MM.1S (cell line): ENCODE data around the gene LNP1.
A peak's percentile ranks its signal among the peaks of the same experiment; 100 is the strongest.
"Not testable (repeated sequence)": the region's sequence is repeated elsewhere in the genome, so short reads cannot be mapped to it uniquely, and the experiment has no call there.

Experiments
- DNase-seq: peaks from one replicate; pipeline ENCODE4 v3.0.0-alpha.2; 2015
- H2AFZ ChIP-seq: fragments of 300-600 bp; sonication (generic); 2 replicates; pipeline ENCODE4 v1.6.0; 2016; ENCODE audit warnings: antibody characterized with exemption, low read length
- H3F3A ChIP-seq: fragments of 300-600 bp; sonication (generic); 2 replicates; pipeline ENCODE4 v1.6.1; 2016; ENCODE audit warnings: mild to moderate bottlenecking, antibody characterized with exemption, low read length, moderate library complexity, mixed read lengths; ENCODE audit not compliant: insufficient read depth
- H3K27ac ChIP-seq: fragments of 300-600 bp; sonication (generic); 2 replicates; pipeline ENCODE4 v1.5.1; 2016; ENCODE audit warnings: mild to moderate bottlenecking, low read length
- H3K27me3 ChIP-seq: fragments of 300-600 bp; sonication (generic); replicated peaks from 2 replicates; pipeline ENCODE4 v1.6.0; 2016; ENCODE audit warnings: low read length; ENCODE audit not compliant: insufficient read depth
- H3K36me3 ChIP-seq: fragments of 300-600 bp; sonication (generic); replicated peaks from 2 replicates; pipeline ENCODE4 v1.6.1; 2016; ENCODE audit warnings: mild to moderate bottlenecking, low read length, mixed read lengths; ENCODE audit not compliant: insufficient read depth
- H3K4me1 ChIP-seq: fragments of 300-600 bp; sonication (generic); 2 replicates; pipeline ENCODE4 v1.6.1; 2016; ENCODE audit warnings: low read length, mixed read lengths
- H3K4me2 ChIP-seq: fragments of 300-600 bp; sonication (generic); 2 replicates; pipeline ENCODE4 v1.6.0; 2016; ENCODE audit warnings: low read depth, low read length
- H3K4me3 ChIP-seq: fragments of 300-600 bp; sonication (generic); 2 replicates; pipeline ENCODE4 v1.5.1; 2016; ENCODE audit warnings: low read length, mixed read lengths
- H3K79me2 ChIP-seq: fragments of 300-600 bp; sonication (generic); 2 replicates; pipeline ENCODE4 v1.6.1; 2016; ENCODE audit warnings: mixed run types, low read length, mixed read lengths
- H3K9ac ChIP-seq: fragments of 300-600 bp; sonication (generic); 2 replicates; pipeline ENCODE4 v1.6.1; 2016; ENCODE audit warnings: low read length, mixed read lengths
- H3K9me2 ChIP-seq: fragments of 300-600 bp; sonication (generic); replicated peaks from 2 replicates; pipeline ENCODE4 v1.6.1; 2016; ENCODE audit warnings: mild to moderate bottlenecking, low read length, mixed read lengths; ENCODE audit not compliant: insufficient read depth
- H3K9me3 ChIP-seq: fragments of 300-600 bp; sonication (generic); replicated peaks from 2 replicates; pipeline ENCODE4 v1.6.1; 2016; ENCODE audit warnings: mild to moderate bottlenecking, low read length, mixed read lengths; ENCODE audit not compliant: insufficient read depth
- H4K20me1 ChIP-seq: fragments of 300-600 bp; sonication (generic); 2 replicates; pipeline ENCODE4 v1.6.1; 2016; ENCODE audit warnings: mild to moderate bottlenecking, low read length, moderate library complexity, mixed read lengths; ENCODE audit not compliant: insufficient read depth
- CTCF ChIP-seq: fragments of 300-600 bp; sonication (generic); IDR thresholded peaks from 2 replicates; pipeline ENCODE4 v1.5.1; 2016; ENCODE audit warnings: antibody characterized with exemption, low read length, mixed read lengths
- EZH2 ChIP-seq: fragments of 300-600 bp; sonication (generic); optimal IDR thresholded peaks from 2 replicates; pipeline ENCODE3; 2017; ENCODE audit warnings: low read depth, mild to moderate bottlenecking, antibody characterized with exemption, low read length, mixed read lengths
- EZH2phosphoT487 ChIP-seq: fragments of 300-600 bp; sonication (generic); IDR thresholded peaks from 2 replicates; pipeline ENCODE4 v1.6.1; 2018; ENCODE audit warnings: antibody characterized with exemption, low read length

The LNP1 gene

GRCh38 chr3:100400780-100401673, at the start of gene LNP1, which contains the start of gene TOMM70:
Gene LNP1 (plus strand): TSS chr3:100401539. CDS start chr3:100429730, 28,191 bp downstream.
Gene TOMM70 (minus strand): TSS chr3:100401089. CDS start chr3:100400949, 140 bp downstream.
- no peaks in the 10 kb centered on the region for H3K36me3 ChIP-seq
- H3K27ac ChIP-seq = peak within 1 kb of the TSS; percentile 81
- no peaks in the 10 kb centered on the region for H3K9me2 ChIP-seq
- peaks cover 7% of the 10 kb centered on the region; the same call in 1 of the 2 replicates for H4K20me1 ChIP-seq
- no peaks in the 10 kb centered on the region for H3K9me3 ChIP-seq
- H3K4me3 ChIP-seq = peak within 1 kb of the TSS; percentile 92
- H3F3A ChIP-seq = peaks cover 6% of the 10 kb centered on the region
- DNase-seq = peak; percentile 98
- peaks cover 16% of the 10 kb centered on the region for H3K4me1 ChIP-seq
- TF ChIP-seq EZH2phosphoT487 (no peak), EZH2 (no peak), CTCF (no peak)
- H2AFZ ChIP-seq = peak within 1 kb of the TSS; percentile 75
- H3K4me2 ChIP-seq = peak within 1 kb of the TSS; percentile 86
- H3K79me2 ChIP-seq = peaks cover 56% of the 10 kb centered on the region
- H3K27me3 ChIP-seq = no peaks in the 10 kb centered on the region
- H3K9ac ChIP-seq = peak within 1 kb of the TSS; percentile 80

GRCh38 chr3:100351770-100352169, 49.6 kb upstream of the LNP1 start:
- H3F3A ChIP-seq = not testable (repeated sequence)

GRCh38 chr3:100352296-100353231, 48.8 kb upstream of the LNP1 start:
- Histone ChIP-seq H3K4me1 (no peaks in the 10 kb centered on the region), H2AFZ (no peak overlapping the region), H3K27me3 (no peaks in the 10 kb centered on the region), H3K79me2 (no peaks in the 10 kb centered on the region), H3K4me3 (no peak overlapping the region), H3K9ac (no peak overlapping the region), H3K9me3 (no peaks in the 10 kb centered on the region), H3K9me2 (no peaks in the 10 kb centered on the region), H3K27ac (no peak overlapping the region), H3K4me2 (no peak overlapping the region), H3F3A (no peaks in the 10 kb centered on the region), H4K20me1 (no peaks in the 10 kb centered on the region), H3K36me3 (no peaks in the 10 kb centered on the region; the same call in 1 of the 2 replicates)
- TF ChIP-seq EZH2 (no peak), EZH2phosphoT487 (no peak), CTCF (no peak)
- DNase-seq = no peak

More at GRCh38 chr3:100351770-100352169, 49.6 kb upstream of the LNP1 start:
- not testable (repeated sequence) for H3K27me3 ChIP-seq, H3K9ac ChIP-seq, H3K79me2 ChIP-seq, H3K4me1 ChIP-seq, H3K4me2 ChIP-seq, H3K9me3 ChIP-seq, H3K27ac ChIP-seq, H3K36me3 ChIP-seq, H2AFZ ChIP-seq, H4K20me1 ChIP-seq, DNase-seq, H3K9me2 ChIP-seq, H3K4me3 ChIP-seq
